GM12891 (cell line): ENCODE measurements around the gene OST4.

Experiments used
- PAX5 ChIP-seq: IDR thresholded peaks from 2 replicates; pipeline ENCODE4 v1.6.1; 2011; ENCODE audit warnings: low read length, moderate library complexity, mild to moderate bottlenecking; ENCODE audit not compliant: insufficient read depth, severe bottlenecking
- POLR2A ChIP-seq: IDR thresholded peaks from 2 replicates; pipeline ENCODE4 v1.6.1; 2011; ENCODE audit warnings: low read depth, low read length, control low read depth
- POLR2AphosphoS5 ChIP-seq: IDR thresholded peaks from 2 replicates; pipeline ENCODE4 v1.6.1; 2011; ENCODE audit warnings: low read depth, low read length, control low read depth
- POU2F2 ChIP-seq: IDR thresholded peaks from 2 replicates; pipeline ENCODE4 v1.6.1; 2011; ENCODE audit warnings: low read depth, mild to moderate bottlenecking, control low read depth, low read length, moderate library complexity
- SPI1 ChIP-seq: IDR thresholded peaks from 2 replicates; pipeline ENCODE4 v1.6.1; 2011; ENCODE audit warnings: low read depth, low read length, control low read depth
- TAF1 ChIP-seq: IDR thresholded peaks from 2 replicates; pipeline ENCODE4 v1.6.1; 2011; ENCODE audit warnings: low read depth, low read length, control low read depth

DNA sequence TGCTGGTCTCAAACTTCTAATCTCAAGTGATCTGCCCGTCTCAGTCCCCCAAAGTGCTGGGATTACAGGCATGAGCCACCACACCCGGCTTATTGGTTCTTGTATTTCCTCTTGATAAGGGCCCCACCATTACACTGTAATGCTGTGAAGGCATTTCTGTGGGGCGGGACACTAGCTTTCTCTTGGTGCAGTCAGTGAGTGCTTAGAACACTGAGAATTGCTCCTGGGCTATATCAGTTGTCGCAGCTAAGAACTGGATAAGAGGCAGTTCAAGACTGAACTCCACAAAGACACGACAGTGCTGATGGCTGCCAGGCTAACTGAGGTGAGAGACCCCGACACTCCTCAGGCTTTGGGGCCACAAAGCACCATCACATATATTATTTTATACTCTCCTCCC is 17.2 kb upstream of the OST4 start:
- TF ChIP-seq POLR2A (no peak), PAX5 (no peak), TAF1 (no peak), POLR2AphosphoS5 (no peak), SPI1 (no peak), POU2F2 (no peak)
